22Rv1 (cell line): ENCODE data around the gene FNTB.

Source experiments
- CTCF ChIP-seq: fragments of 450-650 bp; IDR thresholded peaks from 2 replicates; pipeline ENCODE4 v1.5.1; 2017; ENCODE audit warnings: mild to moderate bottlenecking
- ZFX ChIP-seq: fragments of 450-650 bp; IDR thresholded peaks from 2 replicates; pipeline ENCODE4 v1.6.1; 2017; ENCODE audit warnings: antibody characterized with exemption, borderline replicate concordance

DNA sequence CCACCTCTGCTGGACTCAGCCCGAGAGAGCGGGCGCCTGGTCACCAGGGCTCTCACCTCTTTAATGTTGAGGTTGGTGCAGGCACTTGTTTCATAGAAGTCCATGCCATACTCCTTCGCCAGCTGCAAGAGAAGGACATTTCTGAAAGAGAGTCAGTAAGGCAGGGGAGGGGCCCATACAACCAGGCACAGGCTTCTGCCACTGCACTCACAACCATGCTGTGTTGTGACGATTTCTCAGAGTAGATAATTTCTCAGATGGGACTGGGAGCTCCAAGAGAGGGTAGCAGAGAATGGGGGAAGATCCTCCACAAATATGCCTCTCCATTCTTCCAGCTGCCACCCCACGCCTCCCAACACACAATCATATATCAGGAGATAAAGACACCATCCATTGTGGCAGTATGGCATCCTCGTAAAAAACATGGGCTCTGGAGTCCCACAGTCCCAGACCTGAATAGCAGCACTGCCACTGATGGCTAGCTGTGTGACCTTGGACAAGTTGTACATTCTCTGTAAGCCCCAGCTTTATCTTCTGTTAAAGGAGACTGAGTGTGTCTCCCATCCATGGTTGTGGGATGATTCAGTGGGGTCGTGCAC lies 38.0 kb upstream of the FNTB start:
- TF ChIP-seq CTCF (no peak), ZFX (no peak)
